HG03095 (cell line): ENCODE results near the gene TBC1D8.

Experiments used
- ATAC-seq: cut with Tn5 transposase; IDR thresholded peaks from one replicate; pipeline ENCODE4 v1.9.1; 2021; ENCODE audit warnings: moderate library complexity; ENCODE audit not compliant: unreplicated experiment

Gene TBC1D8

DNA sequence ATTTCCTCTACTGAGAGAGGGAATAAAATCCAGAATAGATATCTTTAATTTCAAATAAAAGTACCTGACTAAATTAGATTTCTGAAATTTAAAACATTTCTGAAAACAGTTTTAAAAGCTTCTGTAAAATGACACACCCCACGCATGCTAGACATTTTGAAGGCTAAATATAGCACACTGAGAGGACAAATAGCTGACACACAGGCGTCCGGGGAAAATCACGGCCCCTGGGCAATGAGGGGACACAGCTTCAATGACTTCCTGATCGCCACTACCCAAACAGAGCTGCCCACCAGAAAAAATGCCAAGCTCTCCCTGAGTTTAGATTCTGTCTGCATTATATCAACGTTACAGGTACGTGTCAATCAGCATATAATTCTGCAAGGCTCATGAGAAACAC is 10.9 kb downstream of the TBC1D8 start:
- no peak for ATAC-seq

DNA sequence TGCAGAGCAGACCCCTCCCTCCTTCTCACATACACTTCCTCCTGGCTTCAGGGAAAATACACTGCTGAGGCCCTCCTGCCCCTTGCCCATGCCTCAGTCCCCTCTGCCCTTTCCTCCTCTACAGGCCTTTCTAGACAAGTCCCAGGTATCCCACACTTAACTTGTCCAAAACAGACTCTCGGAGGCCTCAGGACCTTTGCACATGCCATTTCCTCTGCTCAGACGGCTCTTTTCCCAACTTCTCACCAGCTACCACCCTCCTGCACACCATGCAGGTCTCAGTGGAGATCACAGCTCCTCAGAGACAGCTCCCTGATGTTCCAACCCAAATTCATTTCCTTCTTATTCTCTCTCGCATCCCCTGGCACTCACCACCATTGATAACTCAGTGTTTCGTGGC is 11.7 kb downstream of the TBC1D8 start:
- no peak for ATAC-seq

DNA sequence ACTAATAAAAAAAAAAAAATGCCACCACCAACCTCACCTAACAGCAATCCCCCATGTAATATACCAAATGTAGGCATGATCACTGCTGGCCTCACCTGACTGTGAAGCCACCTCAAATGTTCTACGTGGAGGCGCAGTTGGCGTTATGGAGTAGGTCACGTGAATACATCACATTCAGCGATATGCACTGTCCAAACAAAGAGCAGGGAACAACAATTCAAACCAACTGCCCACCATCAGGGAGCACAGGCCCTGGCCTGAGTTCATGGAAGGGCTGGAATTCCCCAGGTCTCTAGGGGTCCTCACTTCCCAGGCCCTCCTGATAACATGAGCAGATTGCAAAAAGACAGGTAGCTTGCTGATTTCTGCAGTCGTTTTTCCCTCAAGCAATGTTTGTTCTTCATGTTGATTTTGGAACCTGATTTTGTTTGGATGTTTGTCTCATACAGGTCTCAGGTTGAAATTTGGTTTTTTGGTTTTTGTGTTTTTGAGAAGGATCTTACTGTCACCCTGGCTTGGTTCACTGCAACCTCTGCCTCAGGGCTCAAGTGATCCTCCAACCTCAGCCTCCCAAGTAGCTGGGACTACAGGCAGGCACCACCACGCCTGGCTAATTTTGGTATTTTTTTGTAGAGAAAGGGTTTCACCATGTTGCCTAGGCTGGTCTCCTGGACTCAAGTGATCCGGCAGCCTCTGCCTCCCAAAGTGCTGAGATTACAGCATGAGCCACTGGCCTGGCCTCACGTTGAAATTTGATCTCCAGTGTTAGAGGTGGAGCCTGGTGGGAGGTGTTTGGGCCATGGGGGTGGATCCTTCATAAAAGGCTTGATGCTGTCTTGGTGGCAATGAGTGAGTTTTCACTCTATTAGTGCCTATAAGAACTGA is 15.5 kb downstream of the TBC1D8 start:
- ATAC-seq = no peak

DNA sequence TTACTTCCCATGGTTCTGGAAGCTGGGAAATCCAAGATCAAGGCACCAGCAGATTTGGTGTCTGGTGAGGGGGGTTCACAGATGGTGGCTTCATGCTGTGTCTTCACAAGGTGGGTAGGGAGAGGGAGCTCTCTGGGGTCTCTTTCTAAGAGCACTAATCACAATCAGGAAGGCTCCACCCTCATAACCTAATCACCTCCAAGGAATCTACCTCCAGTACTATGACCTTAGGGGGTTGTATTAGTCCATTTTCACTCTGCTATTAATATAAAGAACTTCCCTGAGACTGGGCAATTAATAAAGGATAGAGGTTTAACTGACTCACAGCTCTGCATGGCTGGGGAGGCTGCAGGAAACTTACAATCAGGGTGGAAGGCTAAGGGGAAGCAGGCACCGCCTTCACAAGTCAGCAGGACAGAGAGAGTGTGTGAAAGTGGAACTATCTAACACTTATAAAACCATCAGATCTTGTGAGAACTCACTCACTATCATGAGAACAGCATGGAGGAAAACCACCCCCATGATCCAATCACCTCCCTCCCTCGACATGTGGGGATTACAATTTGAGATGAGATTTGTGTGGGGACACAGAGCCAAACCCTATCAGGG is 17.6 kb downstream of the TBC1D8 start:
- ATAC-seq = no peak

DNA sequence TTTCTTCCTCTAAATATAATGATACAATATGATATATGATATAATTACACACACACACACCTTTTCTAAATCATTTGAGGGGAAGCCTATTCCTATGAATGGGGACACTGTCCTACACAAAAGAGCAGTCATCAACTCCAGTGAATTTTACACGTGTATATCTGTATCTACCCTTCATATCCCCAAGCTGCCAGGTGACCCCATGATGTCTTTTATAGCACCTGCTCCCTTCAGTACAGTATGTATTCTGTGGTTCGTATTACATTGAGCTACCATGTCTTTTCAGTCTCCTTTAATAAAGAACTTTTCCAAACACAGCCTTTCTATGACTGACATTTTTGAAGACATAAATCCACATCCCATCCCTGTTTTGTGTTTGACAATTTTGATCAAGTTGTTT is 19.0 kb downstream of the TBC1D8 start:
- ATAC-seq = no peak

DNA sequence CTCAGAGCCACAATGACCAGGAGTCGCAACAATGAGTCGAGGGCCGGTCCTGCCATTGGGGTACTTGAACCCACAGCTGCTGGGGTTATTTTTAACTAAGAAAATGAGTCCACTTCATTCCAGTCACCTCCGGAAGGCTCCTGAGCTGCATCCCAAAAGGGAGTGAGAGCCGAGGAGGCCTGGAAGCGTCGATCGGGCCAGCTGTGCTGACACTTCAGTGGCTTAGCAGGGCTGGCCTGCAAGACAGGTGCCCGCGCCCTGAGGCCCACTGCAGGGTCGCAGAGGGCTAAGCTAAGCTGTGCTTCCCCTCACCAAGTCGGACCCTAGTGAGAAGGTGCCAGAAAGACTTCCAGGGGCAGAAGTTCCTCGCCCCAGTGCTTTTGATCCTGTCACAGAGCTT is 21.1 kb downstream of the TBC1D8 start:
- ATAC-seq = no peak

DNA sequence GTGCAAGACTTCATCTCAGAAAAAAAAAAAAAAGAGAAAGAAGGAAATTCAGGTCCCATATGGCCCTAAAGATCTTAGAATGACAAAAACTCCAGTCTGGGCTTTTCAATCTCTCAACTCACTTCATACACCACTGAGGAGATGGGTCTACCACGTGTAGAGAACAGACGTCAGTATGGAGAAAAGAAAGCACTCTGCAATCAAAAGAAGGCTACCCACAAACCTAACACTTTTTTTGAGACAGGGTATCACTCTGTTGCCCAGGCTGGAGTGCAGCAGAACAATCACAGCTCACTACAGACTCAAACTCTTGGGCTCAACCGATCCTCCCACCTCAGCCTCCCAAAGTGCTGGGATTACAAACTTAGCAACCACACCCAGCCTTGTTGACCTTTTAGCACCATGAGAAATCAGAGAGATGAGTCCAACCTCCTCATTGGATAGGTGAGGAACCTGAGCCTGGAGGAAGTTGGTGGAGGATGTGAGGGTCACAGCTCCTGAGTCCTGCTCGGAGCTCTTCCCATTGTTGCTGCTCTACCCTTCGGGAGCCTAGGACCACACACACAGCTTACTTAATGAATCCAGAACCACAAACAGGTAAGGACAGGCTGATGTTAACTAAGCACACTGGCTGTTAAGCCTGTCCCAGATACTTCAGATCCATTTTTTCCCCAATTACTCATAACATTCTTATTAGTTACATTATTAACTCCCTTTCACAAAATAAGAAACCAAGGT is 23.7 kb downstream of the TBC1D8 start:
- no peak for ATAC-seq

DNA sequence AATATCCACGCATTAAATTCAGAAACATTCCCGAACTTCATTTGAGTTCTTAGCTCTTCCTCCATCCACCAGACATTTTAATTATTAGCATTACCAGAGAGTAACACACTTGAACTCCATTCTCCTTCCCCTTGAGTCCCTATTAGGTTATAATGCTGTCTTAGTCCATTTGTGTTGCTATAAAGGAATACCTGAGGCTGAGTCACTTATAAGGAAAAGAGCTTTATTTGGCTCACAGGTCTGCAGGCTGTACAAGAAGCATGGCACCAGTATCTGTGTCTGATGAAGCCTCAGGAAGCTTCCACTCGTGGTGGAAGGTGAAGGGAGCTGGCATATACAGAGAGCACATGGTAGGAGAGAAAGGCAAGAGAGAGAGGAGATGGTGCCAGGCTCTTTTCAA is 25.4 kb downstream of the TBC1D8 start:
- no peak for ATAC-seq

DNA sequence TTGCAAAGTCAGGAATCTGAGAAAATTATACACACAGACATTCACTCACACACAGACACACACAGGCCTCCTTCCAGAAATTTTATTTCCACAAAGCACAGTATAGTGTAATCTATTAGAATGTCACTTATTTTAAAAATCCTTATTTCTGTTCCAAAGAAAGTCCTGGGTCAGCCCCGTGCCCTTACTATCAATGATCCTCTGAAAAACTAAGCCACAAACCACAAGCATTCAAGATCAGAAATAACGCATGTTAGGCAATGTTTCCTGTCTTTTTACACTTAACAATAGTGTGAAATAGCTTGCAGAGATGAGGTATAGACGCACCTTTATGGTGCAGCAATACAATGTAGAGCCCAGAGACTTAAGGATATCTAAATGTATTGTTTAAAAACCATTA is 25.8 kb downstream of the TBC1D8 start:
- no peak for ATAC-seq

DNA sequence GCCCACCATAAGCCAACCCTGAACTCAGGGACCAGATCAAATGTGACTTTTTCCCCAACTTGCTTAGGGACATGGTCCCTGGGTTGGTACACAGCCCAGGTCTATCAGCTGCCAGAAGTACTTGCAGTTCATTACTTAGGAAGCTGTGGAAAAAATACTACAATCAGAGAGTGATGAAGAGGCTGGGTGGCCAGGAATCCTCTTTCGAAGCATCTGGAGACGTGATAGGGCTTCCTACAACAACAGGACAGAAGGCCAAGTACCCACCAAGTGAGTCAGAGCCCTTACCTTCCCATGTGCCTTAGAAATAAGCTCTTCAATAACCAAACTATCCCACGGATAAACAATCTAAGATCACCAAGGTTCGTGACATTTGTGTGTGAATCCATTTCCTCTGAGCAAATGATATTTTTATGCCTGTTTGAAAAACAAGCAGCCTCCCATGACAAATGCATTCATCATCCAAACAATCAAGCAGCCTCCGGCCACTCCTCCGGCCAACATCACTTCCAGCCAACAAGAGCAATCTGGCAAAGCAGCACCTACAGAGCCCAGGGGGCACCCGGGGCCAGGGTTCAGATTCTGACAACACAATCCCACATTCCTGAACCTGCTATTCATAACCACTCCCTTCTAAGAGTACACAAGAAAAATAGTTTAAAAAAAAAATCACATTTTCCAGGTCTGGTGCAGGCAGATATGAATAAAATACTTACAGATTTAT is 26.4 kb downstream of the TBC1D8 start:
- ATAC-seq = no peak

DNA sequence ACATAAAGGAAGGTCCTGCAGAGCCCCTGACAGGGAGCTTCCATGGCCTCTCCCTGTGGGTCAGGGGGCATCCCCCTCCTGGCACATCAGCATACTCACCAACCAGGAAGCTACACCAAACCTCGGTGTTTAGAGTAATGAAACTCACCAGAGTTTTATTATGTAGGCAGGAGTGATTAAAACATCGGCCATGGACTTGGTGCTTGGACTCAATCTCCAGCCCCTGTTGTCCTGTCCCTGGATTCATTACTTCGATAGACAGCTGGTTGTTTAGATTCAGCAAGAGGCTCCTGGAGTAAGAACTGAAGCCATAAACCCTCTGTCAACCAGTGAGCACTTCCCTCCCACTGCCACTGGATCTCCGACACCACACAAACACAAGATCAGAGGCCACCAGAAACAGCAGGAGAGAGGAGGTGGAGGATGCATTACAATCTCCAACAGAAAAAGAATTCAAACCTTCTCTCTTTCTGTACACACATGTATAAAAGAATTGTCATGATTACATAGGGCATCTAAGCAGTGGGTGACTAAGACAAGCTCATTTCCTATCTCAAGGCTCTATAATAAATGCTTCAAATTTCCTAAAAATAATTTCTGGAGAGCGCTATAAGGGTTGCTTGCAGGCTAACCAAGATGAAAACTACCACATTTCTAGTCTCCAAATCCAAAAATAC is 27.2 kb downstream of the TBC1D8 start:
- no peak for ATAC-seq

DNA sequence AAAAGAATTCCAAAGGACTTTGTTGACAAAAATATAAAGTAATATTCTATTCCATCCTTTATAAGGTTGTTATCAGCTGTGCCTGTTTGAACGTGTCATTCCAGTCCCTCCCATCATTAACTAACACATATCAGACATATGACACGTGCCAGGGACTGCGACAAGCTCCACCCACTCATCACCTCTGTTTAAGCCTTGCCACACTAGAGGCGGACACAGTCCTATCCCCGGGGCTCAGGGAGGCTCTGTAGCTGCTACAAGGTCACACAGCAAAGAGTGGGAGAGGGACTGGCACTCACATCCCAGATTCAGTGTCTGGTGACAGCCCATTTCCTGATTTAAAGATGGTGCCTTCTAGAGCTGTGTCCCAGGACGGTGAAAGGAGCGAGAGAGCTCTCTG is 30.0 kb downstream of the TBC1D8 start:
- no peak for ATAC-seq

DNA sequence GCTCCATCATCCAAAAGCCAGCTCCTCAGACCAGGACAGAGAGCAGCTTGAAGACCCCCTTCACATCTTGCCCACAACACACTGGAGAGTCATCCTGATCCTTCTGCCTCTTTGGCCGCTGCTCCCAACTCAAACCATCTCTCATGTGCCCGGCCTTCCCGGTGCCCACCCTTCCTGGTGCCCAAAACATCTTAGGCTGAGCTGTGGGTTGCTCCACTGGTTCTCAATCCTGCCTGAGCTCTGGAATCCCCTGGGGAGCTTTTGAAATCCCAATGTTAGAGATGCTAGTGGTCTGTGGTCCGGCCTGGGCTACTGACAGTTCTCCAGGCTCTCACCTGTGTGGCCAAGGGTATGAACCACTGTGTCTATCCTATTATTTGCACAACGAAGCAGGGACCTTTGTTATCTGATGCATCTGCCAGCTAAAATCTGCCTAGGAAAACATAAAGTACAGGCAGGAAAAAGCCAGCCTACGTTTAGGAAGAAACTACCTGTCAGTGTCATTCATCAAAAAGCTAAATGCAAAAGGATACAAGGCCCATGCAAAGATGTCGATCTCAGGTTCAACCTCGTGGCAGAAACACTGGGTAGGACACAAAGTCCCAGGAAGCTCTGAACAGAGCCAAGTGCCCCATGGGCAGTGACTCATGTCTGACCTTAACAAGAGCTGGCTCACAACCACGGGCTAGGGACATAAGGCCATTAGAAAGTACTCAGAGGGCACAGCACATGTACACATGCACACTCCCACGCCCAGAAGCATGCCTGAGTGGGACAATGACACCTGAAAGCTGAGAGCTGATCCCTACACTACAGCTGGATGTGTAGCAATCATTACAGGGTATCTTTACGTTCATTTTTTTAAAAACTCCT is 30.8 kb downstream of the TBC1D8 start:
- no peak for ATAC-seq

DNA sequence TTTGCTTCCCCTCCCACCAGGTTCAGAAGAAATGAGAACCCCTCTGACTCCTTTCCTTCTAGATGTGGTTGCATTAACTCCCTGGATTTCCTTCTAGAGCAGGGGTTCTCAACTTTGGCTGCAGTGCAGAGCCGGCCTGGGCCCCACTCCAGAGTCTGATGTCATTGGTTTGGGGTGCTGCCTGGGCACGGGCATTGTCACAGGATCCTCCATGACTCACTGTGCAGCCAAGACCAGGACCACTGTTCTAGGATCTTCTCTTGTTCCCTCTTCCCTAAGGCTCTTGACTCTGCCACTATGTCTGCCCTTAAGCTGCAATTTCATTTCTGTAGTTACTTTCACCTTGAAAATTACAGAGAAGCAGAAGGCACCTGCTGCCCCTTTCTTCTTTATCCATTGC is 31.8 kb downstream of the TBC1D8 start:
- ATAC-seq = no peak

DNA sequence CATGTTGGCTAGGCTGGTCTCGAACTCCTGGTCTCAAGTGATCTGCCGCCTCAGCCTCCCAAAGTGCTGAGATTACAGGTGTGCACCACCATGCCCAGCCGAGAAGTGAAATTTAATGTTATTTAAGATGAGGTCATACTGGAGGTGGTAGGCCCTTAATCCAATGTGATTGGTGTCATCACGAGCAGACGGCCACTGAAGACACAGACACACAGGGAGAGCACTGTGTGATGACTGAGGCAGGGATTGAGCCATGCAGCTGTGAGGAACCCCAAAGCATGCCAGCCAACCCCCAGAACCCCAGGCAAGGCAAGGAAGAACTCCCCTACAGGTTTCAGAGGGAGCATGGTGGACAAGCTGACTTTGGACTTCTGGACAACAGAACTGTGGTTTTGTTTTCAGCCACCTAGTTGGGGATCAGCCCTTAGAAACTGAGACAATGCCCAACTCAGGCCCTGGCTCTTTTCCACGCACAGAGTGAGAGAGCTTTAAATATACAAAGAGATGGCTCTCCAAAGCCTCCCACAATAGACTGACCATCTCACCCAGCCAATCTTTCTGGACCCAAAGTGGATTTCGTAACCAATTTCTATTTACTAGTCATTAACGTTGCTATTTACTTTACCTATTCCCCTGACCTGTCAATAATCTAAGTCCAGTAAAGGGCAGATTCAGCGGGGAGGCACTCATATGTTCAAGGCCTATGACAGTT is 34.2 kb downstream of the TBC1D8 start:
- no peak for ATAC-seq

DNA sequence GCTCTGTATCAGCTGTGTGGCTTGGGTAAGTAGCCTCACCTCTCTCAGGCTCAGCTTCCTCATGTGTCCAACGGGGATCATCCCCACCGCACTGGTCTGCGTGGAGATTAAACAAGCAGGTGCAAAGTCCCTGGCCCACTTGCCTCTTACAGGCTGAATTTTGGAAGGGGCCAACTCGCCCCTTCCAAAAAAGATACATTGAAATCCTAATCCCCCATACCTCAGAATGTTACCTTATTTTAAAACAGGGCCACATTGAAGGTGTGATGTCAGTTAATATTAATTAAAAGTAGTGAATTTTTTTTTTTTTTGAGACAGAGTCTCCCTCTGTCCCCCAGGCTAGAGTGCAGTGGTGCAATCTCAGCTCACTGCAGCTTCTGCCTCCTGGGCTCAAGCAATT is 34.8 kb downstream of the TBC1D8 start:
- no peak for ATAC-seq

DNA sequence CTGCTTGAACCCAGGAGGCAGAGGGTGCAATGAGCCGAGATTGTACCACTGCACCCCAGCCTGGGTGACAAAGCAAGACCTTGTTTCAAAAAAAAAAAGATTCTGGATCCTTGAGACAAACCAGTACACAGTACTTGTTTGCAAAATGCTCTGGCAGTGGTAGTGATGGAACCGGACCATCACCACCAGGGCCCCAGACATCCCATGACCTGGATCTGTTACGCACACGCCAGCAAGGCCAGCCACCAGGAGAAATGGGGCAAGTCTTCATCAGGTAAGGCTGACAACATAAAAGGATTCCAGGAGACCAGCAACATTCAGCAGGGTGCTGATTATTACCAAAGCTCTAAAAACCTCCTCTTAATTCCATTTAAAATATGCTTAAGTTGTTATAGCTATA is 35.5 kb downstream of the TBC1D8 start:
- ATAC-seq = no peak

DNA sequence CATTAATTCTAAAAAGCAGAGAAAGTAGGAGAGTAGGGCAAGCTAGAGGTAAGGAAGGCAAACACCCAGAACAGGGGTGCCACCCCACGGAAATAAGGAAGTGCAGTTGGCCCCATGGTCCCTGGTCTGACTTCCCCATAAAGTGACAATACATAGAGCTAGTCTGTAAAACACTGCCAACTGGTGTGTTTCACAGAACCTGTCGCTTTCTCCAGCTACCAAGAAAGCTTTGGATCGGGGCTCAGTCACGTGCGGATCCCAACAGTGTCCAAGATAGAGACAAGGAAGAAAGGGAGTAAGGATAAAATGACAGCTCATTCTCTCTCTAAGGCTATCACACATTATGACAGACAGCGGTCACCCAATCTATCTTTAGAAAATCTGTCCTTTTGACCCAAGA is 36.4 kb downstream of the TBC1D8 start:
- no peak for ATAC-seq

DNA sequence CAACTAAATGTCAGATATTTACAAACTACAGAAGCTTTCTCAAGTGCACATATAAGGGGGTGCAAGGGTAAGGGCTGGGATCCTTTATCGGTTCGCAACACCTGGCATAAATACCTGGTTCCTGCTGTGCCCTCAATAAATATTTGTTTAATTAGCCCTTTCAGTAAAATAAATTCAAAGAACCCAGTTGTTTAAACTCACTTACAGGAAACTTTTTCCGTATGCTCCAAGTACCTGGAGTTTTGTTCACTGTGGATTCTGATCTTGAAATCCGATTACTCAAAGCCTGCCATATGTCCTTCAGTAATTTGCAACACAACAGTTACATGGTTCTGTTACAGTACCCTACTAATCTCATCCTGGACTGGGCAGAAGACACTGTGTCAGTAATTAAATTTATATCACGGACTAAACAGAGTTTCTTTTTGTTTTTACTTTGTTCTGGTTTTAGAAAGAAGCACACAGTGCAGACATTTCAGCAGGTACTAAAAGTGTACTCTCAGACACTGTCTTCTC is 36.9 kb downstream of the TBC1D8 start:
- ATAC-seq = no peak
